Inferior parietal cortex (tissue), 1 donor: Measurements from ENCODE around the gene PRLR.
"Not testable (repeated sequence)": the region's sequence is repeated elsewhere in the genome, so short reads cannot be mapped to it uniquely, and the experiment has no call there.

Source experiments
- DNase-seq: peaks from one replicate; pipeline ENCODE4 v3.0.0-alpha.2; 2016; ENCODE audit errors: extremely low spot score

The PRLR gene

GRCh38 chr5:35195472-35195852 is 34.8 kb downstream of the PRLR start:
- no peak for DNase-seq

- DNase-seq: no peak
Observed at GRCh38 chr5:35194635-35195471, 35.4 kb downstream of the PRLR start.

- DNase-seq: no peak
Observed at GRCh38 chr5:35192506-35192905, 37.8 kb downstream of the PRLR start.

GRCh38 chr5:35189801-35190200 is 40.5 kb downstream of the PRLR start:
- DNase-seq: not testable (repeated sequence)

GRCh38 chr5:35188031-35188457 is 42.2 kb downstream of the PRLR start:
- DNase-seq: no peak

DNA sequence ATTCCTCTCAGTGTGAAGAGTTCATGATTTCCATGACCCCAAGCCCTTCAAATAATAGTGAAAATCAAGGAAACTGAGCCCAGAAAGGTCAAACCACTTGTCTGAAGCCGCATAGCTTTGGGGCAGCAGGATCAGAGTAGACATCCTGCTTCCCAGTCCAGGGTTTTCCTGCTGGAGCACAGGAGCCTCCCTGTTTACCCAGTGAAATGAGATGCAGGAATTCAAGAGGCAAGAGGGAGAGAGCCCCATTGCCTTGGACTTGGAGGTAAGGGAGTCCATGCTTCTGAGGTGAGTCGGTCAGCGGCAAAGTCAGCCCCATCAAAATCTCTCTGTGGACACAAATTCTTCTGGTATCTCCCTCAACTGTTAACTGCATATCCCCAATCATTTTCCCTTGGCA is 42.7 kb downstream of the PRLR start:
- not testable (repeated sequence) for DNase-seq

- DNase-seq: no peak
Observed at GRCh38 chr5:35186749-35187148, 43.5 kb downstream of the PRLR start.

- no peak for DNase-seq
Observed at GRCh38 chr5:35185518-35185917, 44.8 kb downstream of the PRLR start.

GRCh38 chr5:35183556-35183955 is 46.7 kb downstream of the PRLR start:
- DNase-seq: no peak

DNA sequence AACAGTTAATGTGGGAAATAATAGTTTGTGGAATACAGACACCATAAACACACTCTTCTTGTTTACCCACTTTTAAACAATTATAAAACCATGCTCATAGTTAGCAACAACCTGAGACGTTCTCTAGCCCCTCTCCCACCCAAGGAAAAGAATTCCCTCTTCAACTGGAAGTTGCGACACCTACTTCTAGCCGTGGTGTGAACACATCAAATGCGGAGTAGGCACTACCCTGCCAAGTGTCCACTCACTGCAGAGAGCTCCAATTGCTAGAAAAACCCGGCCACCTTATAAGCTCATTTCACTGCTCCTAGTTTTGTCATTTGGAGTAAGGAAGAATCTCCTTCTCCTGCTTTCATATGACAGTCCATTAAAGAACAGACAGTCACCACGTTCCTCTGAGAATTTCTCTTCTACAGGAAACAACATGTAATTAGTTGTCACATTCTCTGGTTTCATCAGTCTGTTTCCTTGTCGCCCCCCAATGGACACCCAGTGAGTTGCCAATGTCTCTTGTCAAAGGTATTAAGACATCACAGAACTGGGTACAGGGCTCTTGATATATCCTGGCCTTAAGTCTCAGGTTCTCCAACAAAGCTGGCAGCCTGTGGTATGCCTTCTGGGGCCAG is 47.3 kb downstream of the PRLR start:
- DNase-seq: peak; percentile 33

GRCh38 chr5:35182486-35182885 is 47.8 kb downstream of the PRLR start:
- no peak for DNase-seq

DNA sequence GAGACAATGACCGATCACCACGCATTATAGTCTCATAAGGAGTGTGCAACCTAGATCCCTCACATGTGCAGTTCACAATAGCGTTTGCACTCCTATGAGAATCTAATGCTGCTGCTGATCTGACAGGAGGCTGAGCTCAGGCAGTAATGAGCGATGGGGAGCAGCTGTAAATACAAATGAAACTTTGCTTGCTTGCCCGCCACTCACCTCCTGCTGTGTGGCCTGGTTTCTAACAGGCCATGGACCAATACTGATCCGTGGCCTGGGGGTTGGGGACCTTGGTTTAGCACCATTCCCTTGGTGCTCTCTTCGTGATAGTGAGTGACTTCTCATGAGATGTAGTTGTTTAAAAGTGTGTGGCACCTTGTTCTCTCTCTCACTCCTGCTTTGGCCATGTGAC is 50.2 kb downstream of the PRLR start:
- no peak for DNase-seq

GRCh38 chr5:35177783-35178182 is 52.5 kb downstream of the PRLR start:
- no peak for DNase-seq

DNA sequence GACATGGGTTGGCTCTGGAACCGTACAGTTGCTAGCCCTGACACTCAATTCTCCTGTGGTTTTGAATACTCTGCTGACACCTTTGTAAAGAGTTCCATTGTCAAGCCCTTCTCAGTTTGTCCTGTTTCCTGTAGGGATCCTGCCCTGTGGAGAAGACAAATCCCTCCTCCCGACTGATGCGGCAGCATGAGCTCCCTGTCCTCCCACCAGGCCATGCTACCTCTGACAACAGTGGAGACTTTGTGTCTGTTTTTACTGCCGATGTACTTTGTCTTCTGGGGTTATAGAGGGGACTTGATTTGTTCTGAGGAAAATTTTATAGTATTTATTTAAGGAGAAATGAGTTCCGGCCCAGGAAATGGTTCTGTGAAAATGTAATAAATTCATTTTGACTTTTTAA is 57.8 kb downstream of the PRLR start:
- no peak for DNase-seq

GRCh38 chr5:35171991-35172390 is 58.3 kb downstream of the PRLR start:
- DNase-seq: no peak

DNA sequence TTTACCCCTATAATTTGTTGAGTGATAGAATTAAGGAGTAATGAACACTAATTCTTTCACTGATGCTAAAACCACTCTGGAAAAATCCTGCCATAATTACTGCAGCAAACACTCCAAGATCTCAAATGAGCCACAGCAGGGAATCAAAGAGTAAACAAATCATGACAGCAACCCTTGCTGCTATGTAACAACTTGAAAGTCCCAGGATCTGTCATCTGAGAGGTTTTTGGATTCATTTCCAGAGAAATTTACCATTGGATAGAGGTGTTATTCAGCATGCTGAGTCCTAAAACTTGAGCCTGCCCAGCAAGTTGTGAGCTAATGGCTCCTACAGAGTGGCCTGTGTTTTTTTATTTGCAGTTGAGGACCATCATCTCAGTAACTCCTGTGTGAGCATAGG is 59.2 kb downstream of the PRLR start:
- DNase-seq: no peak

DNA sequence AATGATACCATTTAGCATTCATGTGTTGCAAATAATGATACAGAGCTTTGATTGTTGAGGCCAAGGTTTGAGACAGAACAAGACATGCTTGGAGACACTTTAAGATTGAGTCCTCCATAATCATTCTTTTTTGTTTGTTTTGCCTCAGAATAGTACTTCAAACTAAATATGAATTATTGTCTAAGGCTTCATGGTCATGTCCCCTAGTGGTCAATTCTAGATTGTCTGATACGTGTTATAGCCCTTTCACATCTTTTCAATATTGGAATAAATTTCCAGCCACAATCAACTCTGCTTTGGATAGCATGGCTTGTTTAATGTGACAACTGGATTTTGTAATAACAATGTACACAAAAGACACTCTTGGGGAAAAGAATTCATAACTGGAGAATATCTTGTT is 64.2 kb downstream of the PRLR start:
- no peak for DNase-seq

- DNase-seq: no peak
Observed at GRCh38 chr5:35164860-35165542, 65.3 kb downstream of the PRLR start.

GRCh38 chr5:35163710-35164033 is 66.6 kb downstream of the PRLR start:
- DNase-seq: no peak

- DNase-seq: no peak
Observed at GRCh38 chr5:35162848-35163709, 67.2 kb downstream of the PRLR start.

- peak; percentile 25 for DNase-seq
Observed at GRCh38 chr5:35161652-35162273, 68.5 kb downstream of the PRLR start.
